Kidney (tissue), 14 donors: ENCODE measurements around the gene DISC1. TPM values are rescaled to one million over a fixed set of nuclear protein-coding genes. Genes with fewer than 3 reads are reported as not detected.
"Not testable (repeated sequence)": the region's sequence is repeated elsewhere in the genome, so short reads cannot be mapped to it uniquely, and the experiment has no call there.

Experiments
- DNase-seq, 5 donors: peaks; one replicate each; pipeline ENCODE4 v3.0.0-alpha.2; 2013 to 2020
- FAIRE-seq: peaks from 2 replicates; lab custom pipeline; 2012; peaks lifted over from hg19 to GRCh38; lab: Jason Lieb, UNC
- H3K27ac ChIP-seq, 2 donors: one replicate each; pipeline ENCODE4 v1.7.0; 2013; ENCODE audit warnings: low read depth in 2 of 2, low read length in 2 of 2, inconsistent platforms in 1 of 2
- H3K27me3 ChIP-seq: one replicate; pipeline ENCODE4 v1.7.1; 2013; ENCODE audit warnings: low read length, inconsistent platforms; ENCODE audit not compliant: control insufficient read depth, insufficient read depth
- H3K36me3 ChIP-seq, 3 donors: one replicate each; pipeline versions ENCODE4 v1.7.0 to v1.7.1; 2013; ENCODE audit warnings: low read length in 3 of 3, control low read depth in 1 of 3, inconsistent platforms in 1 of 3; ENCODE audit not compliant: insufficient read depth in 3 of 3, control insufficient read depth in 2 of 3
- H3K4me1 ChIP-seq, 3 donors: one replicate each; pipeline versions ENCODE4 v1.7.0 to v1.7.1; 2013; ENCODE audit warnings: low read length in 3 of 3, inconsistent platforms in 1 of 3, low read depth in 1 of 3; ENCODE audit not compliant: control insufficient read depth in 2 of 3, insufficient read depth in 2 of 3
- H3K4me3 ChIP-seq, 3 donors: one replicate each; pipeline versions ENCODE4 v1.7.0 to v1.8.1; 2013; ENCODE audit warnings: low read length in 3 of 3, control low read depth in 1 of 3, inconsistent platforms in 1 of 3
- H3K9ac ChIP-seq, 3 donors: one replicate each; pipeline versions ENCODE4 v1.7.0 to v1.7.1; 2013; ENCODE audit warnings: low read length in 3 of 3, control low read depth in 1 of 3, inconsistent platforms in 1 of 3
- H3K9me3 ChIP-seq, 3 donors: one replicate each; pipeline versions ENCODE4 v1.7.0 to v1.7.1; 2013; ENCODE audit warnings: low read length in 3 of 3, control low read depth in 1 of 3, inconsistent platforms in 1 of 3; ENCODE audit not compliant: control insufficient read depth in 2 of 3, insufficient read depth in 1 of 3
- intact Hi-C: fragments of 100-400 bp; cut with DNase I; formaldehyde crosslinking; loops from one replicate; pipeline ENCODE4 v1.11.1; 2022
- polyA plus RNA-seq: library from polyadenylated mRNA; stranded (reverse); fragments of 350-450 nt; fragmentation: Illumina TruSeq; extraction: RNeasy Lipid Tissue Mini Kit (QIAGEN cat#74804); gene quantifications from one replicate; pipeline ENCODE4 v1.2.3, GENCODE V29; 2014; ENCODE audit warnings: low read depth, low replicate concordance; ENCODE audit not compliant: insufficient read depth
- total RNA-seq: library from RNA; stranded (reverse); fragmentation: NEBNext Ultra II Directional; extraction: Animal tissue kit (Norgen Biotek cat#: 25700); gene quantifications from one replicate; pipeline ENCODE4 v1.2.1, GENCODE V29; 2021
- TF ChIP-seq, protein P1 (sequence below): IDR thresholded peaks from 3 replicates; pipeline ENCODE4 v1.5.1; 2012; ENCODE audit warnings: mild to moderate bottlenecking, moderate library complexity, borderline replicate concordance; ENCODE audit not compliant: insufficient read depth; ENCODE audit errors: extremely low read depth
- donor health status: control.
- donor health status: control.
- donor health status: control.
- donor health status: control.
- donor health status: control.
- donor health status: DM: yes; HTN: yes; CAD: no.
- donor health status: Normal renal cell carcinoma (clear cell type).

Gene DISC1
- total and polyA plus RNA-seq, 2 donors from 2014 or later = 0.80 to 15.9 TPM

DNA sequence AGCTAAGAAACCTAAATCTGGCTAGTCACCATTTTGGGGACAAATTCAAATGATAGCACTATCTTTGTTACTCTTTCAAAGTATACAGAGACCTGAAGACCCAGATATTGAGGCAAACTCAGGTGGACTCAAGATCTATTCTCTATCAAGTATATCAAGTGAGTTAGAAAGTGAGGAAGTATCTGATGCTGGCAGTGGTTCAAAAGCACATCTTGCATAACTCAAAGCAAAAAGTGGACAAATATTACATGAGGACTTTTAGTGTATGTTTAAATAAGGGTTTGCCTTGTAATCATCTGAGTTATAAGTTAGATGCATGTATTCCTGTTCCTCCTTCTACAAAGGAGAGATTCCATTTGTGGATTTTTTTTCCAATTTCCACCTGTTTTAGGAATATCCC is 338.4 kb downstream of the DISC1 start:
- Histone ChIP-seq H3K27ac (no peak overlapping the region), H3K9me3 (no peaks in the 10 kb centered on the region), H3K4me3 (no peak overlapping the region), H3K4me1 (no peaks in the 10 kb centered on the region), H3K27me3 (no peaks in the 10 kb centered on the region), H3K36me3 (no peaks in the 10 kb centered on the region), H3K9ac (no peak overlapping the region)
- TF ChIP-seq, protein P1, sequence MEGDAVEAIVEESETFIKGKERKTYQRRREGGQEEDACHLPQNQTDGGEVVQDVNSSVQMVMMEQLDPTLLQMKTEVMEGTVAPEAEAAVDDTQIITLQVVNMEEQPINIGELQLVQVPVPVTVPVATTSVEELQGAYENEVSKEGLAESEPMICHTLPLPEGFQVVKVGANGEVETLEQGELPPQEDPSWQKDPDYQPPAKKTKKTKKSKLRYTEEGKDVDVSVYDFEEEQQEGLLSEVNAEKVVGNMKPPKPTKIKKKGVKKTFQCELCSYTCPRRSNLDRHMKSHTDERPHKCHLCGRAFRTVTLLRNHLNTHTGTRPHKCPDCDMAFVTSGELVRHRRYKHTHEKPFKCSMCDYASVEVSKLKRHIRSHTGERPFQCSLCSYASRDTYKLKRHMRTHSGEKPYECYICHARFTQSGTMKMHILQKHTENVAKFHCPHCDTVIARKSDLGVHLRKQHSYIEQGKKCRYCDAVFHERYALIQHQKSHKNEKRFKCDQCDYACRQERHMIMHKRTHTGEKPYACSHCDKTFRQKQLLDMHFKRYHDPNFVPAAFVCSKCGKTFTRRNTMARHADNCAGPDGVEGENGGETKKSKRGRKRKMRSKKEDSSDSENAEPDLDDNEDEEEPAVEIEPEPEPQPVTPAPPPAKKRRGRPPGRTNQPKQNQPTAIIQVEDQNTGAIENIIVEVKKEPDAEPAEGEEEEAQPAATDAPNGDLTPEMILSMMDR = no peak
- DNase-seq (no peak), FAIRE-seq (no peak)
- intact Hi-C loops = no loop called here

GRCh38 chr1:231965615-231966014 is 339.0 kb downstream of the DISC1 start:
- intact Hi-C loops = no loop called here
- Histone ChIP-seq H3K9ac (no peak overlapping the region), H3K27me3 (no peaks in the 10 kb centered on the region), H3K4me1 (no peaks in the 10 kb centered on the region), H3K4me3 (no peak overlapping the region), H3K9me3 (no peaks in the 10 kb centered on the region), H3K36me3 (no peaks in the 10 kb centered on the region), H3K27ac (no peak overlapping the region)
- TF ChIP-seq, protein P1 = no peak
- no peak for DNase-seq
- no peak for FAIRE-seq

GRCh38 chr1:231966983-231967382 is 340.4 kb downstream of the DISC1 start:
- Histone ChIP-seq H3K27me3 (no peaks in the 10 kb centered on the region), H3K27ac (no peak overlapping the region), H3K4me1 (no peaks in the 10 kb centered on the region), H3K4me3 (no peak overlapping the region), H3K36me3 (no peaks in the 10 kb centered on the region), H3K9ac (no peak overlapping the region), H3K9me3 (no peaks in the 10 kb centered on the region)
- DNase-seq (no peak), FAIRE-seq (no peak)
- TF ChIP-seq, protein P1 = no peak
- intact Hi-C loops = no loop called here

GRCh38 chr1:231969076-231969475 is 342.5 kb downstream of the DISC1 start:
- no peaks in the 10 kb centered on the region for H3K36me3 ChIP-seq
- H3K9me3 ChIP-seq = no peaks in the 10 kb centered on the region
- peak in 2 of 5 donors; percentile 11 to 36 for DNase-seq
- H3K27me3 ChIP-seq = no peaks in the 10 kb centered on the region
- H3K4me3 ChIP-seq = no peak overlapping the region
- intact Hi-C loops = no loop called here
- H3K4me1 ChIP-seq = no peaks in the 10 kb centered on the region
- no peak overlapping the region for H3K27ac ChIP-seq
- FAIRE-seq = no peak
- H3K9ac ChIP-seq = no peak overlapping the region
- TF ChIP-seq, protein P1 = no peak

GRCh38 chr1:231969761-231970160 is 343.2 kb downstream of the DISC1 start:
- H3K9me3 ChIP-seq, DNase-seq, intact Hi-C loops, FAIRE-seq, H3K36me3 ChIP-seq, H3K4me3 ChIP-seq, H3K27ac ChIP-seq, H3K4me1 ChIP-seq, H3K9ac ChIP-seq, H3K27me3 ChIP-seq: not testable (repeated sequence)
